ENCODE results near the gene UNKL.
"Not testable (repeated sequence)": the region's sequence is repeated elsewhere in the genome, so short reads cannot be mapped to it uniquely, and the experiment has no call there.

Gene UNKL

DNA sequence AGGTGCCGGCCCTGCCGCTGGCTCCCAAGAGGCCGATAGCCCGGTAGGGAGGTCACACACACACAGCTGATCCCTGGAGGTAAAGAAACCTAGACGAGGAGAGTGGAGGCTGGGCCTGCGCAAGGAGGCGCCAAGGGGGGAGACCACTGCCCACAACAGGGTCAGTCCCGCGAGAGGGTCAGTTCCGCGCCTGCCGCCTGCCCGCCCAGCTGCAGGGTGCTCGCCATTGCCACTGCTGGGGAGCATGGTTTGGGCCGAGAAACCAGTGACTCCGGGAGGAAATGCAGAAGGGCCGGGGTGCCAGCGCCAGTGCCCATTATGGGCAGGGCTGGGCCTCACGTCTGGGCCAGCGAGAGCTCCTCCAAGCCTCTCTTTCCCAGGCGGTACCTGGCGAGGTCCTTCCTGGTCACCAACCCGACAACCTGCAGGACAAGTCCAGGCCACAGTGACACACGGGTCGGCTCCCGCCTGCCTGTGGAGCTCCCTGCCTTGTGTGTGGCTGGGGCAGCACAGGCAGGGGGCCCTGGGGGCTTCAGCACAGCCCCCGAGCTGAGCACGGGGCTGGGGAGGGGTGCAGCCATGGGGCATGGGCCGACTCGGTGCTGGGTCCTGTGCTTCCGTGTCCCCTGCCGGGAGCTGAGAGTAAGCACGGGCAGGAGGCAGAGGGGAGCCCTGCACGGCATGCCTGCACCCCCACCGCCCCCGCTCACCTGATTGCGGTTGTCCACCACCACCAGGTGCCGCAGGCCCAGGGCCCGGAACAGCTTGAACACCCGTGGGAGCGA is 32.0 kb upstream of the UNKL start:
- no peak for DNase-seq (ENCODE audit: low read depth)

GRCh38 chr16:1445518-1446203 is 31.2 kb upstream of the UNKL start:
- DNase-seq (ENCODE audit: low read depth) = no peak

GRCh38 chr16:1444730-1445517 is 30.4 kb upstream of the UNKL start:
- no peak for DNase-seq (ENCODE audit: low read depth)

DNA sequence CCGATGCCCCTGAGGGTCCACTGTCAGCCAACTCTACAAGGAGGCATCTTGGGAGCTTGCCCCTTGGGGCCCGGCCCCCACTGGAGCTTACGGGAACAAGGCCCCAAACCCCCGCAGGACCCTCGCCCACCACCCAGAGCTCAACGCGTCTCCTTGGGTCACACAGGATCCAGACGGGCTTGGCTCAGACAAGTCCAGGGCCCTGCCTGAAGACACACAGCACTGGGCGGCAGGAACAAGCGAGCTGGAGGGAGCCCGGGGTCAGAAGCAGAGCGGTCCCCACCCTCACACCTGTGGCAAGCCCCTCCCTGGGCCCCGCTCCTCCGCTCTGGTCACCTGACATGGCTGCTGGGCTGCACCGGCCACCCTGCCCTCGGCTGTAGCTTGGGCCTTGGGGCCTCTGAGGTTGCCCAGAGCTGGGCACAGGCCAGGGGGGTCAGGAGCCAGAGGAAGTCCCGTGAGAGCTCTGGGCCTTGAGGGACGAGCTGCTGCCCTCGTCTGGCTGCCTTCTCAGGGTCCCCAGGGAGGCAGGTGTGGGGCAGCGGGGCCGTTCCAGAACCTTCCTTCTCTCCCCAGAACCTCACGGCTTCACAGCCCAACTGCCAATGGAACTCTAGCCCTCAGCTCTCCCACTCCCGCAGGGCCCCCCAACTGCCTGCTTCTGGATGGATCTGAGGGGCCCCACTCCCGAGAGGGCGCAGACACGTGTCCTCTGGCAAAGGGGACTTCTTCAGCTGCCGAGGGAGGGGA is 29.7 kb upstream of the UNKL start, which contains the start of gene CCDC154:
CCDC154 (minus strand) TSS at position 577 of the 750 bp plus-strand sequence; CDS start at position 343, 234 bp downstream.
- DNase-seq (ENCODE audit: low read depth) = no peak

DNA sequence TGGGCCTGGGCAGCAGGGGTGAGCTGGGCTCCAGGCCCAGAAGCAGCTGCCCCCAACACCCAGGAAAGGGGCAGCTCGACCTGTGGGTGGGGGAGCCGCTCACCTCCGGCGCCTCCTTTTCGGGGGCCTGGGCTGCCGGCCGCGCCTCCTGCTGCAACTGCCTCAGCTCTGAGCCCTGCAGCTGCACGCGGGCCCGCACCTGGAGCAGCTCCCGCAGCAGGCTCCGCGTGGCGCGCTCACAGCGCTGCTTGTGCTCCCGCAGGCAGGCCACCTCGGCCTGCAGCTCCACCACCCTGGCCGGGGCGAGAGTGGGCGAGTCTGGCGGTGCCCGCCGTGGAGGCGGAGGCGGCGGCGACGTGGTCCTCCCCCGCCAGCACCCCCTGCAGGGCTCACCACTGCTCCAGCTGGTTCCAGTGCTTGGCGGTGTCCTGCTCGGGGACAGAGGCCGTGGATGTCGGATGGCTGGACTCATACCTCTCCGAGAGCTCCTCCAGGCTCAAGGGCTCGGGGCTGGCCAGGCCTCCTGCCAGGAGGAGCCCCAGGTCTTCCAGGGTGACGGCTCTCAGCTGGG is 29.0 kb upstream of the UNKL start:
- DNase-seq (ENCODE audit: low read depth) = no peak

GRCh38 chr16:1442697-1443096 is 28.2 kb upstream of the UNKL start:
- DNase-seq (ENCODE audit: low read depth) = no peak

DNA sequence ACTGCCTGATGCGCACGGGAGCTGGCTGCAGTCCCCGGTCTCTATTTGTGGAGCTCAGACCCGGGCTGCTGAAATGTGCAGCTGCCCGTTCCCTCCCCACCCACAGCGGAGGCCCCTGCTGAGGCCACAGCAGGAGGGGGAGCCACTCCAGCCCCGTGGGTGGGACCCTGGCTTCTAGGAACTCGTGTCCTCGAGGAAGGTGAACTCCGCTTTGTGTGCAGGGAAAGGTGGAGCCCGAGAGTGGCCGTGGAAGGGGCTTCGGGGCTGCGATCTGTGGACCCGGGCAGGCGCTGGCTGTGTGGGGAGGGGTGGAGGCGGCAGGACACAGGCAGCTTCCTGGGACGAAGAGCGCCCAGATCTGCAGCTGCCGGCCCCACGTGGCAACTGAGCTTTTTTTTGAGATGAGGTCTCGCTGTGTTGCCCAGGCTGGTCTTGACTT is 26.9 kb upstream of the UNKL start:
- no peak for DNase-seq (ENCODE audit: low read depth)

GRCh38 chr16:1439699-1440074 is 25.2 kb upstream of the UNKL start:
- not testable (repeated sequence) for DNase-seq (ENCODE audit: low read depth)

- DNase-seq (ENCODE audit: low read depth) = no peak
Measured at GRCh38 chr16:1439058-1439698, 24.7 kb upstream of the UNKL start.

- DNase-seq (ENCODE audit: low read depth) = no peak
Measured at GRCh38 chr16:1438229-1439057, 23.9 kb upstream of the UNKL start.

- DNase-seq (ENCODE audit: low read depth) = no peak
Measured at GRCh38 chr16:1437606-1438005, 23.1 kb upstream of the UNKL start.

GRCh38 chr16:1436731-1437355 is 22.3 kb upstream of the UNKL start:
- DNase-seq (ENCODE audit: low read depth) = no peak

DNA sequence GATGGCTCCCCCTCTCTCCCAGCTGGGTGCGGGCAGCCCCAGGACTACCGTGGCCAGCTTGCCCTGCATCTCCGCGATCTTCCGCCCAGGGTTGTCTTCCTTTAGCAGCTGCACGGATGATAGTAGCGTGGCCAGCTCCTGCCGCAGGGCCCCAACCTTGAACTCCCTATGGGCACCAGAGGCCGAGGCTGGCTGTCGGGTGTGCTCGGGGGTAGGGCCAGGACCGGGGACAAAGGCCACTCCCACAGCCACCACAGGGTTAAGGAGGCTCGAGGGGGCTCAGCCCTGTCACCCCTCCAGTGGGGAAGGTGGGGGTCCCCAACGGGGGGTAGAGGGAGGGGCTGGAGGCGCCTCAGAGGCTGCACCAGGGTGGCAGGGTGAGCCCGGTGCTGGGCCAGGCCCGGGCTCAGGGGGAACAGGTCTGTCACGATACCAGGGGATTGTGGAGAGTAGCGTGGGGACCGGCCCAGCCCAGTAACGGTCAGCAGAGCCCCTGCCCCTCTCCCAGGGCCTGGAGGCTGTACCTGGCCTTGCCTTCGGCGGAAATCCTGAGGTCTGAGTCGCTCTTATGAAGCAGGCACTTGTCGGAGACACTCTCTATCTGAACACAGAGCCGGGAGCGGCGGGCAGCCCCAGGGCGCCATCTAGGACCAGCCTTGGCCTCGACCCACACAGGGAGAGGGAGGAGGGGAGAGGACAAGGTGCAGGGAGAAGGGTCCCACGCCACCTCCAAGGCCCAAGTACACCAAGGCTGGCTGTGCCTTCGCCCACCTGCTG is 21.6 kb upstream of the UNKL start:
- no peak for DNase-seq (ENCODE audit: low read depth)

DNA sequence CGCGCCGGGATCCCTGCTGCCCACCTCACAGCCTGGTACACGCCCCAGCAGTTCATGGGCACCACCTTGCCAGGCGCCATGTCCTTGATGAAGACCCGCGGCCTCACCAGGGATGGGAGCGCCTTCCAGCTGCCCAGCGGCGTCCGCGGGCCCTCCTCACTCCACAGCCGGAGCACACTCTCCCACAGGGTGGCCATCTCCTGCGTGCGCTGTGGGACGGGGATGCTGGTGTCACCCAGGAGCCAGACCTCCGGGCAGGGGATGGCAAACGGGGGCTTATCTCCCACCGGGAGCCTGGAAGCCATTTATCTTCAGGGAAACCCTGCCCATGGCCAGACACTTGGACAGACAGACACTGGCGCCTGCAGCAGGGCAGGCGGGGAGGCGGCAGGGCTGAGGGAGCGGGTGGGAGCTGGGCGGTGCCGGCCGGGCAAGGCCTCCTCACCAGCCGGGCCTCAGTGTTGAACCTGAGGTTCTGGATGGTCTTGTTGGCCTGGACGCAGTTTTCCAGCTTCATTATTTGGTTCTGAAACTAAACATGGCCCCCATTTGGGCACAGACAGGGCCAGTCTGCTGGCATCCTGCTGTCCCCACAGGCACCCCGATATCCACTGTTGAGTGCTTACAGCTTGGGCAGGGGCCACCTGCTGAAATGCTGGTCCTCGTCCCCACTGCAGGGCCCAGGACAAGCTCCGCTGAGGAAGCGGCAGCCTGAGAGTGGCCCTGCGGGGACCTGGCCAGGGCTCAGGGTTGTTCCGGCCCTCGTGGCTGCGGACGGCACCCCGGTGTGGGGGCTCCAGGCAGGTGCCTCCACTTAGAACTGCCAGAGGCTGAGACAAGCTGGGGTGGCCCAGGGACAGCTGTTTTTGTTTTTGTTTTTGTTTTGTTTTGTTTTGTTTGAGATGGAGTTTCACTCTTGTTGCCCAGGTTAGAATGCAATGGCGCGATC is 20.4 kb upstream of the UNKL start:
- DNase-seq (ENCODE audit: low read depth) = no peak

DNA sequence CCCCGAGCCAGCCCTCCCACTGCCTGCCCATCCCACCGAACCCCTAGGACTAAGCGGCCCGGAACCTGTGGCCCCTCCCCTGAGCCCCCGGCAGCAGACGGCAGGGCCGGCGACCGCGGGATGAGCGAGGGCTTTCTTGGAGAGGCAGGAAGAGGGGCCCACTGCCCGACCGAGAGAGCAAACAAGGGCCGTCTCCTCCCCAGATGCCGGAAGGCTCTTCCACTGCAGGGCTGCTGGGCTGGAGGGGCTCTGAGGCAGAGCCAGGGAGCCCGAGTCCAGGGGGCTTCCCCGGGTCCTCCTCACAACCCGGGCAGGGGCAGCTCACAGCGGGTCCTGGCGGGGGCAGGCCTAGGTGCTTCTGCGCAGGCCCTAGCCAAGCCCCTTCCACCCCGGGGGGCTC is 19.3 kb upstream of the UNKL start:
- DNase-seq (ENCODE audit: low read depth) = no peak

DNA sequence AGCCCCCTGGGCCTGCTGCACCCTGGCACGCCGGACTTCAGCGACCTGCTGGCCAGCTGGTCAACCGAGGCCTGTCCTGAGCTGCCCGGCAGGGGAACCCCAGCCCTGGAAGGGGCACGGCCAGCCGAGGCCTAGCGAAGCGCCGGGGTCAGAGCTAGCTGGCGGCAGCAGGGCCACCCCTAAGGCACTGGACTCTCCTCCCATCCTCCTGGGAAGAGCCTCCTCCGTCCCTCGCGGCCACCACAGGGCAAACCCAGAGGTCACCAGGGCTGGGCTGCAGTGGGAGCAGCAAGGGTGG is 18.7 kb upstream of the UNKL start:
- no peak for DNase-seq (ENCODE audit: low read depth)

DNA sequence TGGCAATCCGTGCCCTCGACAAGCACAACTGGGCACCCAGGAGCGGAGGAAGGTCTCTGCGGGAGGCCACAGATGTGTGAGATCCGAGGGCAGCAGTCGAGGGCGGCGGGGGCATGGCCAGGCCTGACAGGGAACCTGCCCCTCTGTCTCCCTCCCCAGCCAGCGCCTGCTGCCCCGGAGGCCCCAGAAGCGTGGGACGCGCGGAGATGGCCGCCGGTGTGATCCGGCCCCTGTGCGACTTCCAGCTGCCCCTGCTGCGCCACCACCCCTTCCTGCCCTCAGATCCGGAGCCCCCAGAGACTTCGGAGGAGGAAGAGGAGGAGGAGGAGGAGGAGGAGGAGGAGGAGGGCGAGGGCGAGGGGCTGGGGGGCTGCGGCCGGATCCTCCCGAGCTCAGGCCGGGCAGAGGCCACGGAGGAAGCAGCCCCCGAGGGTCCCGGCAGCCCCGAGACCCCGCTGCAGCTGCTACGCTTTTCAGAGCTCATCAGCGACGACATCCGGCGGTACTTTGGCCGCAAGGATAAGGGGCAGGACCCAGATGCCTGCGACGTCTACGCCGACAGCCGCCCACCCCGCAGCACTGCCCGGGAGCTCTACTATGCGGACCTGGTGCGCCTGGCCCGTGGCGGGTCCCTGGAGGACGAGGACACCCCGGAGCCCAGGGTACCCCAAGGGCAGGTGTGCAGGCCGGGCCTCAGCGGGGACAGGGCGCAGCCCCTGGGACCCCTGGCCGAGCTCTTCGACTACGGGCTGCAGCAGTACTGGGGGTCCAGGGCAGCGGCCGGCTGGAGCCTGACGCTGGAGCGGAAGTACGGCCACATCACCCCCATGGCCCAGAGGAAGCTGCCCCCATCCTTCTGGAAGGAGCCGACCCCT is 18.1 kb upstream of the UNKL start:
- DNase-seq (ENCODE audit: low read depth) = no peak

All from activated gamma-delta T cell treated with anti-CD3 and anti-CD28 coated beads, Interleukin-2, amount 50 U/mL, for 16 hours (primary cell).